Neuronal stem cell (in vitro differentiated cells): ENCODE data around the gene KLF3.

Experiments used
- DNase-seq: peaks from one replicate; pipeline ENCODE4 v3.0.0-alpha.2; 2013; ENCODE audit warnings: low spot score
- H2AFZ ChIP-seq: one replicate; pipeline ENCODE4 v1.6.1; 2013; ENCODE audit warnings: mild to moderate bottlenecking, low read length, inconsistent platforms
- H2AK5ac ChIP-seq: 2 replicates; pipeline ENCODE4 v1.6.1; 2013; ENCODE audit warnings: low read depth, mild to moderate bottlenecking, inconsistent platforms, low read length, moderate library complexity, mixed read lengths
- H2BK120ac ChIP-seq: 2 replicates; pipeline ENCODE4 v1.6.1; 2013; ENCODE audit warnings: low read depth, mild to moderate bottlenecking, inconsistent platforms, low read length, moderate library complexity, mixed read lengths
- H2BK12ac ChIP-seq: one replicate; pipeline ENCODE4 v1.6.1; 2013; ENCODE audit warnings: low read length, inconsistent platforms
- H2BK15ac ChIP-seq: 2 replicates; pipeline ENCODE4 v1.6.1; 2013; ENCODE audit warnings: mild to moderate bottlenecking, low read length, inconsistent platforms, mixed read lengths
- H2BK5ac ChIP-seq: one replicate; pipeline ENCODE4 v1.6.1; 2013; ENCODE audit warnings: inconsistent platforms, mild to moderate bottlenecking, low read length, moderate library complexity
- H3K14ac ChIP-seq: one replicate; pipeline ENCODE4 v1.6.1; 2013; ENCODE audit warnings: low read length, inconsistent platforms
- H3K18ac ChIP-seq: 2 replicates; pipeline ENCODE4 v1.6.1; 2013; ENCODE audit warnings: low read length, inconsistent platforms
- H3K23ac ChIP-seq: 2 replicates; pipeline ENCODE4 v1.6.1; 2013; ENCODE audit warnings: low read depth, mild to moderate bottlenecking, mixed read lengths, low read length, inconsistent platforms; ENCODE audit not compliant: poor library complexity
- H3K27ac ChIP-seq: replicated peaks from 3 replicates; pipeline ENCODE4 v1.5.1; 2013; ENCODE audit warnings: low read length, inconsistent platforms
- H3K27me3 ChIP-seq, 3 experiments: 2 replicates each; pipeline ENCODE4 v1.6.1; 2013; ENCODE audit warnings: low read length in 3 of 3, mild to moderate bottlenecking in 2 of 3, inconsistent platforms in 1 of 3, low read depth in 1 of 3, mixed read lengths in 1 of 3, moderate library complexity in 1 of 3; ENCODE audit not compliant: control insufficient read depth in 3 of 3, insufficient read depth in 3 of 3
- H3K36me3 ChIP-seq, 2 donors: replicated peaks in 1 of 2; 2 replicates each; pipeline ENCODE4 v1.6.1; 2013; ENCODE audit warnings: low read length in 2 of 2; ENCODE audit not compliant: control insufficient read depth in 2 of 2, insufficient read depth in 2 of 2
- H3K4ac ChIP-seq: 2 replicates; pipeline ENCODE4 v1.6.1; 2013; ENCODE audit warnings: inconsistent platforms, mild to moderate bottlenecking, low read length, moderate library complexity
- H3K4me1 ChIP-seq, 2 donors: 1 replicate in 1 of 2; 2 replicates in 1 of 2; pipeline ENCODE4 v1.6.1; 2013; ENCODE audit warnings: low read length in 2 of 2, low read depth in 1 of 2; ENCODE audit not compliant: control insufficient read depth in 2 of 2, insufficient read depth in 1 of 2
- H3K4me2 ChIP-seq: one replicate; pipeline ENCODE4 v1.6.1; 2013; ENCODE audit warnings: mild to moderate bottlenecking, low read length, inconsistent platforms; ENCODE audit not compliant: insufficient read depth, poor library complexity, severe bottlenecking
- H3K4me3 ChIP-seq, 2 donors: 2 replicates each; pipeline ENCODE4 v1.5.1; 2013; ENCODE audit warnings: low read length in 2 of 2, mild to moderate bottlenecking in 2 of 2, inconsistent platforms in 1 of 2, moderate library complexity in 1 of 2
- H3K79me1 ChIP-seq: one replicate; pipeline ENCODE4 v1.6.1; 2013; ENCODE audit warnings: low read depth, mild to moderate bottlenecking, inconsistent platforms, low read length, moderate library complexity
- H3K9ac ChIP-seq: one replicate; pipeline ENCODE4 v1.6.1; 2013; ENCODE audit warnings: mild to moderate bottlenecking, low read depth, low read length, inconsistent platforms; ENCODE audit not compliant: poor library complexity
- H3K9me3 ChIP-seq, 2 donors: replicated peaks in 1 of 2; 2 replicates each; pipeline versions ENCODE3 to v1.6.1; 2013; ENCODE audit warnings: low read length in 2 of 2, mild to moderate bottlenecking in 2 of 2, inconsistent platforms in 1 of 2, low read depth in 1 of 2, mixed read lengths in 1 of 2, moderate library complexity in 1 of 2; ENCODE audit not compliant: control insufficient read depth in 2 of 2, insufficient read depth in 1 of 2
- H4K8ac ChIP-seq: one replicate; pipeline ENCODE4 v1.6.1; 2013; ENCODE audit warnings: low read depth, mild to moderate bottlenecking, inconsistent platforms, low read length, moderate library complexity
- H4K91ac ChIP-seq: one replicate; pipeline ENCODE4 v1.6.1; 2013; ENCODE audit warnings: low read length, low read depth, mild to moderate bottlenecking, inconsistent platforms; ENCODE audit not compliant: poor library complexity
- WGBS, 2 donors: extraction: QIAGEN DNeasy Blood & Tissue Kit; methylation state at CpG; one replicate each; pipeline ENCODE4 v1.1.7; 2013; ENCODE audit warnings: missing lambda C conversion rate in 2 of 2, mixed read lengths in 1 of 2; ENCODE audit not compliant: insufficient read length in 2 of 2, insufficient replicate concordance in 1 of 2; ENCODE audit errors: extremely low coverage in 2 of 2; 5-methylcytosine and 5-hydroxymethylcytosine counted together

Gene KLF3

DNA sequence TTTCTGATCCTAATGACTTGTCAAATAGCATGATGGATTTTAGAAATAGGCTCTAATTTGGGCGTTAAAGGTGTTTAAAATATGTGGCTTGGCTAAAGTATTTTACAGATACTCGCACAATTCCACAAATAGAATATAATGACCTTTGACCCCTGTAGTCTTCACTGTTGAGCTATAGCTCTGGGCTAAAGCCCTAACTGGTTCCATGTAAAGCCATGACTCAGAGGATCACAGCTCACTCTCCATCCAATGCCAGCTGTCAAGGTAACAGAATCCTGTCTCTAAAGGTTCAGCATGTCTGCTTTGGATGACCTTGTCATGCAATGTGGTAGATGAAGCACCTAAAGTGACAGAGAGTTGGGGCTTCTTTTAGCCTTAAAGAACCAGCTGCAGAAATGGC, 76.3 kb downstream of the KLF3 start:
- Histone ChIP-seq H3K9ac (no peak overlapping the region), H3K23ac (no peak overlapping the region), H2BK5ac (no peak overlapping the region), H3K27ac (no peak overlapping the region), H3K79me1 (no peaks in the 10 kb centered on the region), H3K4ac (no peak overlapping the region), H2AFZ (no peak overlapping the region), H3K36me3 (no peaks in the 10 kb centered on the region), H3K27me3 (no peaks in the 10 kb centered on the region), H2BK12ac (no peak overlapping the region), H3K9me3 (no peaks in the 10 kb centered on the region), H3K4me3 (no peak overlapping the region), H3K4me2 (no peak overlapping the region), H4K91ac (no peak overlapping the region), H2AK5ac (no peak overlapping the region), H3K14ac (no peak overlapping the region), H2BK15ac (no peak overlapping the region), H4K8ac (peak overlapping the region; percentile 54), H2BK120ac (no peak overlapping the region), H3K4me1 (no peaks in the 10 kb centered on the region), H3K18ac (no peak overlapping the region)
- no peak for DNase-seq
- no CpG with 5 or more reads among the region's 2 CpGs for WGBS, 2 donors

DNA sequence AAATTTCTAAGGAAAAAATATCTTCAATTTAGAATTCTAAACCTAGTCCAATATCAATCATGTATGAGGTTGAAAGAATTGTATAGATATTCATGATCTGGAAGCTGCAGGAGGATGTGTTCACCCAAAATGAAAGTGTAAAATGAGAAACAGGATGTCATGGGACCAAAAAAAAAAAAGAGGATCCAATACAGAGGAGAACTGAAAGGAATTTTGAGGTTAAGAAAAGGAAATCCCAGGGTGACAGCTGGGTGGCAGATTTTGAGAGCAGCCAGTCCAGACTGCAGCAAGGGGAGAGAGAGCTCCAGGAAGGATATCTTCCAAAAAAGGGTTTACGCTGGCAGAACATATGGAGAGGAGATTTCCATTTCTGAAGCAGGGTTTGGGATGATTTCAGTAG, 79.9 kb downstream of the KLF3 start:
- no peak overlapping the region for H3K27ac ChIP-seq
- DNase-seq = no peak
- no peak overlapping the region for H2AK5ac ChIP-seq
- H3K27me3 ChIP-seq = no peaks in the 10 kb centered on the region
- H2BK120ac ChIP-seq = no peak overlapping the region
- no peak overlapping the region for H3K23ac ChIP-seq
- H3K4me1 ChIP-seq = peaks cover 0 to under 1% of the 10 kb centered on the region in 2 donors
- no peak overlapping the region for H3K14ac ChIP-seq
- peak overlapping the region; percentile 34 for H2AFZ ChIP-seq
- H3K18ac ChIP-seq = no peak overlapping the region
- H3K36me3 ChIP-seq = no peaks in the 10 kb centered on the region
- no peak overlapping the region for H2BK12ac ChIP-seq
- H2BK15ac ChIP-seq = no peak overlapping the region
- no peak overlapping the region for H2BK5ac ChIP-seq
- no CpG with 5 or more reads among the region's 1 CpG for WGBS, 2 donors
- H3K9me3 ChIP-seq = peaks cover 3 to 17% of the 10 kb centered on the region in 2 donors
- no peak overlapping the region for H3K4me2 ChIP-seq
- H3K4ac ChIP-seq = no peak overlapping the region
- H3K79me1 ChIP-seq = no peaks in the 10 kb centered on the region
- no peak overlapping the region for H4K8ac ChIP-seq
- no peak overlapping the region for H3K9ac ChIP-seq
- no peak overlapping the region for H4K91ac ChIP-seq
- no peak overlapping the region for H3K4me3 ChIP-seq

DNA sequence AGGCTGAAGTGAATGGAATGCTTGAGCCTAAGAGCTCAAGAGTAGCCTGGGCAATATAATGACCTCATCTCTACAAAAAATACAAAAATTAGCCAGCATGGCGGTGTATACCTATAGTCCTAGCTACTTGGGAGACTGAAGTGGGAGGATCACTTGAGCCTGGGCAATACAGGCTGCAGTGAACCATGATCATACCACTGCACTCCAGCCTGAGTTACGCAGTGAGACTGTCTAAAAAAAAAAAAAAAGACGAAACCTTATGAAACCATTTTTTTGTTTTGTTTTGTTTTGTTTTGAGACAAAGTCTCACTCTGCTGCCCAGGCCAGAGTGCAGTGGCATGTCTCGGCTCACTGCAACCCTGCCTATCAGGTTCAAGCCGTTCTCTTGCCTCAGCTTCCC, 81.9 kb downstream of the KLF3 start:
- H3K4me1 ChIP-seq = peaks cover 0 to 1% of the 10 kb centered on the region in 2 donors
- no peaks in the 10 kb centered on the region for H3K36me3 ChIP-seq
- H2BK5ac ChIP-seq = no peak overlapping the region
- no peak overlapping the region for H3K4ac ChIP-seq
- no CpG with 5 or more reads among the region's 5 CpGs for WGBS, 2 donors
- H3K23ac ChIP-seq = no peak overlapping the region
- H3K9ac ChIP-seq = no peak overlapping the region
- H2BK120ac ChIP-seq = no peak overlapping the region
- no peak overlapping the region for H2BK15ac ChIP-seq
- H3K14ac ChIP-seq = no peak overlapping the region
- H2BK12ac ChIP-seq = no peak overlapping the region
- no peak overlapping the region for H3K18ac ChIP-seq
- no peak overlapping the region for H3K4me2 ChIP-seq
- H3K27me3 ChIP-seq = no peaks in the 10 kb centered on the region
- H3K9me3 ChIP-seq = peaks cover 3 to 17% of the 10 kb centered on the region in 2 donors
- H2AFZ ChIP-seq = no peak overlapping the region
- H4K8ac ChIP-seq = no peak overlapping the region
- no peaks in the 10 kb centered on the region for H3K79me1 ChIP-seq
- no peak overlapping the region for H4K91ac ChIP-seq
- DNase-seq = no peak
- H3K4me3 ChIP-seq = no peak overlapping the region
- H2AK5ac ChIP-seq = no peak overlapping the region
- no peak overlapping the region for H3K27ac ChIP-seq

DNA sequence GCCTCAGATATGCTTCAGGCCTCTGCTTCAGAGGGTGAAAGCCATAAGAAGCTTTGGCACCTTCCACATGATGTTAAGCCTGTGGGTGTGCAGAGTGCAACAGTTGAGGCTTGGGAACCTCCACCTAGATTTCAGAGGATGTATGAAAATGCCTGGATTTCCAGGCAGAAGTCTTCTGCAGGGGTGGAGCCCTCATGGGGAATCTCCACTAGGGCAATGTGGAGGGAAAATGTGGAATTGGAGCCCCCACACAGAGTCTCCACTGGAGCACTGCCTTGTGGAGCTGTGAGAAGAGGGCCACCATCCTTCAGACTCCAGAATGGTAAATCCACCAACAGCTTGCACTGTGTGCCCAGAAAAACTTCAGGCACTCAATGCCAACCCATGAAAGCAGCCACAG, 83.6 kb downstream of the KLF3 start:
- Histone ChIP-seq H3K4me3 (no peak overlapping the region), H3K9me3 (peaks cover 3 to 17% of the 10 kb centered on the region in 2 donors), H3K18ac (no peak overlapping the region), H3K27me3 (no peaks in the 10 kb centered on the region), H3K14ac (no peak overlapping the region), H3K36me3 (no peaks in the 10 kb centered on the region), H3K79me1 (no peaks in the 10 kb centered on the region), H3K4me2 (no peak overlapping the region), H3K9ac (no peak overlapping the region), H3K4me1 (peaks cover 2 to 9% of the 10 kb centered on the region in 2 donors), H2BK120ac (no peak overlapping the region), H3K23ac (no peak overlapping the region), H2BK12ac (no peak overlapping the region), H3K27ac (no peak overlapping the region), H4K8ac (no peak overlapping the region), H2AK5ac (no peak overlapping the region), H4K91ac (no peak overlapping the region), H2BK5ac (peak overlapping the region; percentile 11), H3K4ac (no peak overlapping the region), H2BK15ac (no peak overlapping the region), H2AFZ (no peak overlapping the region)
- no peak for DNase-seq
